Nephron progenitor cell (in vitro differentiated cells): ENCODE data around the gene TOR1AIP2.
A peak's percentile ranks its signal among the peaks of the same experiment; 100 is the strongest.

ENCODE experiments used
- DNase-seq: peaks from one replicate; pipeline ENCODE4 v3.0.0; 2021
- H3K27ac Mint-ChIP-seq: 2 replicates; pipeline ENCODE4 v1.8.0; 2021; ENCODE audit warnings: mild to moderate bottlenecking, moderate library complexity, mixed read lengths
- H3K27me3 Mint-ChIP-seq: 2 replicates; pipeline ENCODE4 v1.8.0; 2021; ENCODE audit warnings: mild to moderate bottlenecking, low read depth, mixed read lengths; ENCODE audit not compliant: poor library complexity
- H3K36me3 Mint-ChIP-seq: 2 replicates; pipeline ENCODE4 v1.8.0; 2021; ENCODE audit warnings: low read depth, mixed read lengths
- H3K4me1 Mint-ChIP-seq: 2 replicates; pipeline ENCODE4 v1.8.0; 2021; ENCODE audit warnings: mixed read lengths
- H3K4me3 Mint-ChIP-seq: 2 replicates; pipeline ENCODE4 v1.8.0; 2021; ENCODE audit warnings: mild to moderate bottlenecking, moderate library complexity, mixed read lengths
- H3K9me3 Mint-ChIP-seq: 2 replicates; pipeline ENCODE4 v1.8.0; 2021; ENCODE audit warnings: mild to moderate bottlenecking, moderate library complexity, mixed read lengths
- CTCF ChIP-seq: fragments of 200-600 bp; sonication (generic); IDR thresholded peaks from 2 replicates; pipeline ENCODE4 v1.5.0; 2021; ENCODE audit warnings: antibody characterized with exemption

The TOR1AIP2 gene

DNA sequence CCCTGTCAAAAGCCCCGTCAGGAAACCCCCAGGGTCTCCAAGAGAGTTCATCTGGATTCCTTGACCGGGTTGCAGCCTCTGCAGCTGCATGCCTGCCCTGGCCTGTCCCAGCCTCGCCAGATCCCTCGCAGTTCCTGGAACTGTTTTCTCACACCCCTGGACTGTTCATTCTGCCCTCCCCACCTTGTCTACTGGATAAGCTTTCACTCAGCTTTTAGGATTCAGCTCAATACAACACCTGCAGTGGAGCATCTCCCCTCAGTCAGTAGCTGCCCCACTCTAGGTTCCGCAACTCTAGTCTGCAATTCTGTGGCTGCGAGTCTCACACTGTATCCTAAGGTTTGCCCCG, 67.3 kb downstream of the TOR1AIP2 start:
- no peak for DNase-seq
- Mint-ChIP-seq H3K4me3 (no peak overlapping the region), H3K36me3 (no peaks in the 10 kb centered on the region), H3K27me3 (peaks cover 21% of the 10 kb centered on the region), H3K9me3 (no peaks in the 10 kb centered on the region), H3K27ac (no peak overlapping the region), H3K4me1 (peaks cover 83% of the 10 kb centered on the region)
- no peak for TF ChIP-seq CTCF

- Mint-ChIP-seq H3K4me3 (no peak overlapping the region), H3K9me3 (no peaks in the 10 kb centered on the region), H3K27ac (no peak overlapping the region), H3K27me3 (peaks cover 15% of the 10 kb centered on the region), H3K4me1 (peaks cover 78% of the 10 kb centered on the region), H3K36me3 (no peaks in the 10 kb centered on the region)
- peak; percentile 87 for TF ChIP-seq CTCF
- peak; percentile 76 for DNase-seq
Observed at GRCh38 chr1:179809506-179810366, 67.9 kb downstream of the TOR1AIP2 start.

DNA sequence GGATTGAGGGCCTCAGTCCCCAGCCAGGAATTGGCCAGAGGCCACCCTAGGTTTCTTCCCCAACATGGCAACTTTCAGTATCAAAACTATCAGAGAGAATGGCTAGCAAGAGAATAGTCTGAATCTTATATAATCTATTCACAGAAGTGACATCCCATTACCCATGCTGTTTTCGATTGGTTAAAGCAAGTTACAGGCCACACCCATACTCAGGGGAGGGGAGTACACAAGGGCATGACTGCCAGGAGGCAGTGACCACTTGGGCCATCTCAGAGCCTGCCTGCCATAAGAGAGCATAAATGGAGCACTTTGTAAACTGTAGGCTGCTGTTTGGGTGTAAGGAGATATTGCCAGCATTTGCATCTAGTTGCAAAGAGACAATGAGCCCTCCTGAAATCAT, 69.1 kb downstream of the TOR1AIP2 start:
- Mint-ChIP-seq H3K4me3 (no peak overlapping the region), H3K9me3 (no peaks in the 10 kb centered on the region), H3K4me1 (peaks cover 66% of the 10 kb centered on the region), H3K27ac (no peak overlapping the region), H3K36me3 (no peaks in the 10 kb centered on the region), H3K27me3 (peaks cover 11% of the 10 kb centered on the region)
- TF ChIP-seq CTCF: no peak
- no peak for DNase-seq

DNA sequence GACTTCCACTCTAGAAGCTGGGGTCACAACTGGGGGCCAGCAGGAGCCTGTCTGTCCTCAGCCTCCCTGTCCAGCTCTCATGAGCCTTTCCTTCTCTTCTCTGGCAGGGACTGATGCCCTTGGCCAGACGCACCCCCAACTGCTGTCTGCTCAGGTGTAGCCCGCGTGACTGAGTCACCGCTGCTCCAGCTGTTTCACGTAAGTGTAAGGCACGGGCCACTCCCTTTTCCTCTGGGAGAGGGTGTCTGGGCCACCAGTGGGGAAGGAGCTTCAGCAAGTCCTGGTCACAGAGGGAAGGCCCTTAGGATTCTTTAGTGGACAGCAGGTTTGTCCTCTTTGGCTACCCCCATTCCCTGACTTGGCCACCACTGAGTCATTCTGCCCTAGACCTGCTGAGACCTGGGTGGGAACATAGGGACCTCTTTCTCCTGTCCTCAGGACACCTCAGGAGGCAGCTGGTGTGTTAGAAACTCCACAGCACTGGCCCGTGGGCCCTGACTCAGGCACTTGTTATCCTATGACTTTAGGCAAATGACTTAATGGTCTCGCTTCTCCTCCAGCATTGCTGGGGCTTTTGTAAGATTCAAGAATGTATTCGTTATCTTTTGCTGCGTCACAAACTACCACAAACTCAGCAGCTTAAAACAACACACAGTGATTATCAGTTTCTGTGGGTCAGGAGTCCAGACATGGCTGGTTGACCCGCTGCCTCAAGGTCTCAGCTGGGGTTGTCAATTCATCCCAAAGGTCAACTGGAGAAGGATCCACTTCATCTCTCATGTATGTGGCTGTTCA, 69.7 kb downstream of the TOR1AIP2 start:
- Mint-ChIP-seq H3K9me3 (no peaks in the 10 kb centered on the region), H3K36me3 (no peaks in the 10 kb centered on the region), H3K27me3 (peaks cover 8% of the 10 kb centered on the region), H3K27ac (peak overlapping the region; percentile 54), H3K4me3 (no peak overlapping the region), H3K4me1 (peaks cover 59% of the 10 kb centered on the region)
- DNase-seq: no peak
- TF ChIP-seq CTCF: no peak

DNA sequence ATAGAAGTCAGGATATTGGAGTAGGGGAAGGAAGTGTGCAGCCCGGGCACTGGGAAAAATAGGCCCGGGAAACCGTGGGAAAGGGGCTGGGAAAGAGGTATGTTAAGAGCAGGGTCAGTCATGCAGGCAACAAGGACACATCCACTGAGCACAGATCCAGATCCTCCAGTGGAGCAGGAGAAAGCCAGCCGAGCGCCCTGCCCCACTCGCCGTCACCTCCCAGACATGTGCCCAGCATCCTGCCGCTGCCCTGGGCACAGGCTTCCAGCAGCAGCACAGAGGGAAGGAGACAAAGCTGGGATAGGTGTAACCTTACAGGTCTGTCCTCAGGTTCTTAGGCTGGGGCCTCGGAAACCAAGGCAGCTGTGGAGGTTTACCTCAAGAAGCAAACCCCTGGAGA, 70.3 kb downstream of the TOR1AIP2 start:
- TF ChIP-seq CTCF: no peak
- Mint-ChIP-seq H3K9me3 (no peaks in the 10 kb centered on the region), H3K4me1 (peaks cover 53% of the 10 kb centered on the region), H3K27ac (peak overlapping the region; percentile 92), H3K4me3 (no peak overlapping the region), H3K36me3 (no peaks in the 10 kb centered on the region), H3K27me3 (peaks cover 8% of the 10 kb centered on the region)
- DNase-seq: no peak
